ENCODE data around the gene TTC9C. TPM values are rescaled to one million over a fixed set of nuclear protein-coding genes. Genes with fewer than 3 reads are reported as not detected.

Gene TTC9C
- total and polyA plus RNA-seq, 2 donors (not counting 3 experiments of a cell fraction or from before 2014, with no cell fraction given): 27.4 to 43.5 TPM

DNA sequence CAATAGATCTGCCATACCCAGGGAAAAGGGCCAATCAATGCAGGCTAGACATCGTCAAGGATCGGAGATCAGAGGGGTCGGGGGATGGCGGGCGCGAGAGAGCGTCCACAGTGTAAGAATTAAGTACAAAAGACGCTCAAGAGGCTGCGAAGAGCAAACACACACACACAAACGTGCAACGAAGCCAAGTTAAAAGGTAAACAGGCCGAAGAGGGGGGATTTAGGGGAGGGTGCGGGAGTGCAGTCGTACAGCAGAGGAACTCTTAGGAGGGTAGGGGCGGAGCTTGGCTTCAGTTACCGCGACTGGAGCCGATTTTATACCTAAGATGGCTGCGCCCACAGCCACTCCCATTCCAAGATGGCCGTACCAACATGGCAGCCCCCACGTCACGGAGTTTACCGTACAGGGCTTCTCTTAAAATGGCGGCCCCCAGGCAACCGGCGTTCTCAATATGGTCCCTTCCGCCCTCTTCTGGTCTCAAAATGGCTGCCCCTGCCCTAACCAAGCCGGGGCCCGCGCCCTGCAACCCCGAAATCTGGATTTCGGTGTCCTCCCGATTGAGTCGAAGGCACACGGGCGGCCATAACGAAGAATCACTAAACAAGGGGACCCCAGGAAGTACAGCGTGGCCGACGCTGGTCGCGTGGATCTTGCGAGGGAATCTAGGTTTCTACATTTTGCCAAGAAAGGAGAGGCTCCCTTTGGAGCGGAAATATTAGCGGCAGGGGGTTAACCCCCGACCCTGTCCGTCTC, 18.9 kb upstream of the TTC9C start:
- Histone ChIP-seq H2AFZ (ENCODE audit: low read depth, low read length) (peak overlapping the region; percentile 88), H3K9me1 (replicated peaks; ENCODE audit: control insufficient read depth, extremely low read depth, insufficient read depth, low read length) (no peaks in the 10 kb centered on the region), H3K27me3 (ENCODE audit: control insufficient read depth in 2 of 2, insufficient read depth in 2 of 2, low read length in 2 of 2) (no peaks in the 10 kb centered on the region), H4K20me1 (replicated peaks; ENCODE audit: control insufficient read depth, extremely low read depth, insufficient read depth, low read length) (no peaks in the 10 kb centered on the region), H3K9ac (replicated peaks; ENCODE audit: extremely low read depth, insufficient read depth, low read length) (peak overlapping the region; percentile 78), H3K9me3 (replicated peaks; ENCODE audit: control insufficient read depth, insufficient read depth, low read length) (no peaks in the 10 kb centered on the region), H3K27ac (ENCODE audit: insufficient read depth, low read depth, low read length) (peak overlapping the region; percentile 73), H3K79me2 (ENCODE audit: control insufficient read depth, insufficient read depth, low read length) (no peaks in the 10 kb centered on the region), H3K4me3 (replicated peaks in 1 of 3; ENCODE audit: insufficient read depth in 1 of 3, low read depth in 1 of 3, low read length in 3 of 3) (peak overlapping the region; percentile 22 to 68 (median 58)), H3K36me3 (ENCODE audit: control insufficient read depth in 2 of 2, extremely low read depth in 1 of 2, insufficient read depth in 2 of 2, low read length in 2 of 2) (peaks cover 12 to 13% of the 10 kb centered on the region in 2 experiments), H3K4me1 (ENCODE audit: control insufficient read depth, extremely low read depth, insufficient read depth, low read length) (peaks cover 25% of the 10 kb centered on the region), H3K4me2 (ENCODE audit: insufficient read depth, low read length) (peak overlapping the region; percentile 85)
- CTCF ChIA-PET: interaction anchor here (1.0 to 1.7 kb wide), 6 partner anchors 18 to 172 kb away, joined by 3 to 7 read pairs (median 4); partner anchors contain the start of genes C11orf98, CSKMT, HNRNPUL2 and SLC3A2
- dilution Hi-C loops (cut with MboI; ENCODE audit: extremely low pct_ligation_motif_present, low sequenced_read_pairs): no loop called here
- TSS peak; percentile 20 for BruUV-seq (replicated peaks)
- intact Hi-C loops (cut with micrococcal nuclease): loop anchor here (1.0 to 5.0 kb wide), 3 partner anchors 18 to 57 kb away; partner anchors contain the start of genes C11orf98, CSKMT, HNRNPUL2 and INTS5
- POLR2A ChIA-PET: interaction anchor here (0.5 to 2.8 kb wide), 5 partner anchors 18 to 255 kb away, joined by 3 to 8 read pairs (median 5); partner anchors contain the start of genes C11orf98, CSKMT and HNRNPUL2
- TF ChIP-seq FOS (IDR thresholded peaks at IDR 0.05; ENCODE audit: borderline replicate concordance, insufficient read depth, low read length) (no peak), MYC (IDR thresholded peaks at IDR 0.05; ENCODE audit: low read depth, low read length) (no peak), POLR2AphosphoS5 (IDR thresholded peaks at IDR 0.05; ENCODE audit: insufficient read depth, low read depth, low read length) (peak; percentile 98), POLR2A (IDR thresholded peaks at IDR 0.05; ENCODE audit: low read depth, low read length) (peak; percentile 91)
- FAIRE-seq (peak; percentile 99), DNase-seq (ENCODE audit: low read depth, low spot score) (peak; percentile 98)

- Histone ChIP-seq H3K4me1 (ENCODE audit: control insufficient read depth, extremely low read depth, insufficient read depth, low read length) (peaks cover 25% of the 10 kb centered on the region), H3K79me2 (ENCODE audit: control insufficient read depth, insufficient read depth, low read length) (no peaks in the 10 kb centered on the region), H3K9me3 (replicated peaks; ENCODE audit: control insufficient read depth, insufficient read depth, low read length) (no peaks in the 10 kb centered on the region), H3K9me1 (replicated peaks; ENCODE audit: control insufficient read depth, extremely low read depth, insufficient read depth, low read length) (no peaks in the 10 kb centered on the region), H2AFZ (ENCODE audit: low read depth, low read length) (peak overlapping the region; percentile 88), H3K4me3 (replicated peaks in 1 of 3; ENCODE audit: insufficient read depth in 1 of 3, low read depth in 1 of 3, low read length in 3 of 3) (peak overlapping the region; percentile 22 to 68 (median 58)), H3K9ac (replicated peaks; ENCODE audit: extremely low read depth, insufficient read depth, low read length) (peak overlapping the region; percentile 78), H3K27me3 (ENCODE audit: control insufficient read depth in 2 of 2, insufficient read depth in 2 of 2, low read length in 2 of 2) (no peaks in the 10 kb centered on the region), H3K4me2 (ENCODE audit: insufficient read depth, low read length) (peak overlapping the region; percentile 85), H3K36me3 (ENCODE audit: control insufficient read depth in 2 of 2, extremely low read depth in 1 of 2, insufficient read depth in 2 of 2, low read length in 2 of 2) (peaks cover 13 to 16% of the 10 kb centered on the region in 2 experiments), H3K27ac (ENCODE audit: insufficient read depth, low read depth, low read length) (peak overlapping the region; percentile 73), H4K20me1 (replicated peaks; ENCODE audit: control insufficient read depth, extremely low read depth, insufficient read depth, low read length) (no peaks in the 10 kb centered on the region)
- FAIRE-seq (peak; percentile 85), DNase-seq (ENCODE audit: low read depth, low spot score) (no peak)
- TF ChIP-seq, protein P1, sequence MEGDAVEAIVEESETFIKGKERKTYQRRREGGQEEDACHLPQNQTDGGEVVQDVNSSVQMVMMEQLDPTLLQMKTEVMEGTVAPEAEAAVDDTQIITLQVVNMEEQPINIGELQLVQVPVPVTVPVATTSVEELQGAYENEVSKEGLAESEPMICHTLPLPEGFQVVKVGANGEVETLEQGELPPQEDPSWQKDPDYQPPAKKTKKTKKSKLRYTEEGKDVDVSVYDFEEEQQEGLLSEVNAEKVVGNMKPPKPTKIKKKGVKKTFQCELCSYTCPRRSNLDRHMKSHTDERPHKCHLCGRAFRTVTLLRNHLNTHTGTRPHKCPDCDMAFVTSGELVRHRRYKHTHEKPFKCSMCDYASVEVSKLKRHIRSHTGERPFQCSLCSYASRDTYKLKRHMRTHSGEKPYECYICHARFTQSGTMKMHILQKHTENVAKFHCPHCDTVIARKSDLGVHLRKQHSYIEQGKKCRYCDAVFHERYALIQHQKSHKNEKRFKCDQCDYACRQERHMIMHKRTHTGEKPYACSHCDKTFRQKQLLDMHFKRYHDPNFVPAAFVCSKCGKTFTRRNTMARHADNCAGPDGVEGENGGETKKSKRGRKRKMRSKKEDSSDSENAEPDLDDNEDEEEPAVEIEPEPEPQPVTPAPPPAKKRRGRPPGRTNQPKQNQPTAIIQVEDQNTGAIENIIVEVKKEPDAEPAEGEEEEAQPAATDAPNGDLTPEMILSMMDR (IDR thresholded peaks at IDR 0.05; ENCODE audit: extremely low read depth in 1 of 2, insufficient read depth in 1 of 2, low read depth in 1 of 2, low read length in 2 of 2): no peak
- TF ChIP-seq POLR2A (IDR thresholded peaks at IDR 0.05; ENCODE audit: low read depth, low read length) (no peak), POLR2AphosphoS5 (IDR thresholded peaks at IDR 0.05; ENCODE audit: insufficient read depth, low read depth, low read length) (no peak), EZH2 (IDR thresholded peaks at IDR 0.05; ENCODE audit: borderline replicate concordance, low read depth, low read length, severe bottlenecking) (no peak), GATA2 (IDR thresholded peaks at IDR 0.05; ENCODE audit: insufficient read depth, insufficient read length, low read depth, low read length) (no peak), JUN (IDR thresholded peaks at IDR 0.05; ENCODE audit: borderline replicate concordance, insufficient read depth, insufficient read length, low read depth) (no peak), MYC (IDR thresholded peaks at IDR 0.05; ENCODE audit: low read depth, low read length) (no peak), MAX (IDR thresholded peaks at IDR 0.05; ENCODE audit: insufficient read depth, insufficient read length) (no peak), FOS (IDR thresholded peaks at IDR 0.05; ENCODE audit: borderline replicate concordance, insufficient read depth, low read length) (no peak)
- intact Hi-C loops (cut with micrococcal nuclease) (no loop called here), dilution Hi-C loops (cut with MboI; ENCODE audit: extremely low pct_ligation_motif_present, low sequenced_read_pairs) (no loop called here)
- BruUV-seq (replicated peaks): TSS peak; percentile 89
- ChIA-PET CTCF (interaction anchor here (1.0 to 1.7 kb wide), 4 partner anchors 17 to 77 kb away, joined by 3 to 7 read pairs (median 6); partner anchors contain the start of genes HNRNPUL2, TMEM179B and ZBTB3), POLR2A (interaction anchor here (0.5 to 2.8 kb wide), 5 partner anchors 17 to 256 kb away, joined by 3 to 8 read pairs (median 5); partner anchors contain the start of genes C11orf98, CSKMT and HNRNPUL2)
These were observed 18.3 kb upstream of the TTC9C start for GRCh38 chr11:62710001-62710345.
